WTC11 (cell line): Measurements from ENCODE around the gene MYOG. TPM values are rescaled to one million over a fixed set of nuclear protein-coding genes. Genes with fewer than 3 reads are reported as not detected.

Experiments
- ATAC-seq: fragments of 200-7000 bp; cut with Tn5 transposase; 2 replicates; pipeline ENCODE4 v1.10.0; 2021; ENCODE audit warnings: mild to moderate bottlenecking, moderate library complexity
- CTCF ChIA-PET: fragments of 300-600 bp; sonication (Branson Sonifier 250); formaldehyde crosslinking; loops from one replicate; lab custom pipeline; 2021; ENCODE audit warnings: antibody characterized with exemption; lab: Charles Lee
- POLR2A ChIA-PET: fragments of 350-600 bp; sonication (Branson Sonifier 250); formaldehyde crosslinking; loops from one replicate; lab custom pipeline; 2021; ENCODE audit warnings: antibody characterized with exemption; lab: Charles Lee
- DNase-seq: peaks from one replicate; pipeline ENCODE4 v3.0.0; 2021; ENCODE audit warnings: low spot score
- H3K27ac Mint-ChIP-seq: 2 replicates; pipeline ENCODE4 v1.8.0; 2021; ENCODE audit warnings: mixed read lengths
- H3K27me3 Mint-ChIP-seq: 2 replicates; pipeline ENCODE4 v1.8.0; 2021; ENCODE audit warnings: low read depth, mild to moderate bottlenecking, moderate library complexity, mixed read lengths
- H3K36me3 Mint-ChIP-seq: 2 replicates; pipeline ENCODE4 v1.8.0; 2021; ENCODE audit warnings: mixed read lengths
- H3K4me1 Mint-ChIP-seq: 2 replicates; pipeline ENCODE4 v1.8.0; 2022; ENCODE audit warnings: mixed read lengths
- H3K4me3 Mint-ChIP-seq: 2 replicates; pipeline ENCODE4 v1.8.0; 2021; ENCODE audit warnings: mild to moderate bottlenecking, moderate library complexity, mixed read lengths
- H3K9me3 Mint-ChIP-seq: 2 replicates; pipeline ENCODE4 v1.8.0; 2021; ENCODE audit warnings: mixed read lengths
- ARID4B ChIP-seq: sonication (generic); formaldehyde crosslinking; IDR thresholded peaks from 2 replicates; pipeline ENCODE4 v1.8.0; 2023; ENCODE audit warnings: missing genetic modification reagents, mild to moderate bottlenecking, borderline replicate concordance
- ATF6 ChIP-seq: sonication (generic); formaldehyde crosslinking; IDR thresholded peaks from 2 replicates; pipeline ENCODE4 v1.8.1; 2023; ENCODE audit warnings: mild to moderate bottlenecking, missing genetic modification reagents
- CREM ChIP-seq: sonication (generic); formaldehyde crosslinking; IDR thresholded peaks from 2 replicates; pipeline ENCODE4 v1.8.1; 2022; ENCODE audit warnings: mild to moderate bottlenecking, missing genetic modification reagents, moderate library complexity
- ELF4 ChIP-seq: sonication (generic); formaldehyde crosslinking; IDR thresholded peaks from 2 replicates; pipeline ENCODE4 v1.8.1; 2022; ENCODE audit warnings: low read depth, mild to moderate bottlenecking, moderate library complexity, missing genetic modification reagents
- HMGA2 ChIP-seq: fragments of 250-450 bp; sonication (Bioruptor Pico); IDR thresholded peaks from 2 replicates; pipeline ENCODE4 v1.4.0; 2021; ENCODE audit warnings: mild to moderate bottlenecking, moderate library complexity
- MLX ChIP-seq: sonication (generic); formaldehyde crosslinking; IDR thresholded peaks from 2 replicates; pipeline ENCODE4 v1.8.1; 2023; ENCODE audit warnings: mild to moderate bottlenecking, missing genetic modification reagents, moderate library complexity
- MXD4 ChIP-seq: fragments of 250-450 bp; sonication (Bioruptor Pico); IDR thresholded peaks from 2 replicates; pipeline ENCODE4 v1.8.0; 2021; ENCODE audit warnings: mild to moderate bottlenecking, moderate library complexity, borderline replicate concordance
- PRDM15 ChIP-seq: sonication (generic); formaldehyde crosslinking; IDR thresholded peaks from 2 replicates; pipeline ENCODE4 v1.8.0; 2022; ENCODE audit warnings: missing genetic modification reagents
- TEAD4 ChIP-seq: sonication (generic); formaldehyde crosslinking; IDR thresholded peaks from 2 replicates; pipeline ENCODE4 v1.8.0; 2022; ENCODE audit warnings: mild to moderate bottlenecking, missing genetic modification reagents
- ZNF281 ChIP-seq: sonication (generic); formaldehyde crosslinking; IDR thresholded peaks from 2 replicates; pipeline ENCODE4 v1.8.0; 2023; ENCODE audit warnings: mild to moderate bottlenecking, missing genetic modification reagents
- ZNF396 ChIP-seq: fragments of 250-450 bp; sonication (Bioruptor Pico); IDR thresholded peaks from 2 replicates; pipeline ENCODE4 v1.8.0; 2021; ENCODE audit warnings: mild to moderate bottlenecking, moderate library complexity, borderline replicate concordance
- ZNF423 ChIP-seq: fragments of 250-450 bp; sonication (Bioruptor Pico); IDR thresholded peaks from 2 replicates; pipeline ENCODE4 v2.1.2; 2022; ENCODE audit warnings: mild to moderate bottlenecking, moderate library complexity
- ZSCAN18 ChIP-seq: fragments of 250-450 bp; sonication (Bioruptor Pico); IDR thresholded peaks from 2 replicates; pipeline ENCODE4 v2.1.2; 2022; ENCODE audit warnings: mild to moderate bottlenecking, moderate library complexity
- total RNA-seq: library from RNA; stranded (reverse); gene quantifications from 3 replicates; pipeline ENCODE4 v1.2.3, GENCODE V29; 2021

Gene MYOG
- total RNA-seq, 1 experiment from 2014 or later, result not detected

- ChIA-PET POLR2A (no interaction called here), CTCF (interaction anchor here (1.4 to 6.7 kb wide), 10 partner anchors 8 to 234 kb away, joined by 4 to 89 read pairs (median 8); partner anchors contain the start of genes ADORA1, MYOG and PPFIA4)
- TF ChIP-seq ZNF423 (CRISPR knock-in tag), result no peak
- no peak for TF ChIP-seq ELF4 (CRISPR knock-in tag)
- TF ChIP-seq ZNF281 (CRISPR knock-in tag), result no peak
- no peak for TF ChIP-seq ARID4B (CRISPR knock-in tag)
- no peak for TF ChIP-seq ATF6 (CRISPR knock-in tag)
- TF ChIP-seq ZSCAN18 (CRISPR knock-in tag), result no peak
- TF ChIP-seq ZNF396 (CRISPR knock-in tag), result no peak
- no peak for TF ChIP-seq TEAD4 (CRISPR knock-in tag)
- no peak overlapping the region for H3K4me3 Mint-ChIP-seq
- DNase-seq, result no peak
- no peak overlapping the region for H3K27ac Mint-ChIP-seq
- H3K4me1 Mint-ChIP-seq, result peaks cover 12% of the 10 kb centered on the region
- no peaks in the 10 kb centered on the region; the same call in 1 of the 2 replicates for H3K27me3 Mint-ChIP-seq
- no peak for ATAC-seq
- no peaks in the 10 kb centered on the region for H3K9me3 Mint-ChIP-seq
- no peaks in the 10 kb centered on the region for H3K36me3 Mint-ChIP-seq
Observed at GRCh38 chr1:203033917-203034316, 51.9 kb downstream of the MYOG start.

GRCh38 chr1:203033287-203033686 lies 52.5 kb downstream of the MYOG start:
- Mint-ChIP-seq H3K4me3 (no peak overlapping the region), H3K4me1 (peaks cover 15% of the 10 kb centered on the region), H3K27ac (no peak overlapping the region), H3K27me3 (peaks cover 5% of the 10 kb centered on the region), H3K9me3 (no peaks in the 10 kb centered on the region), H3K36me3 (no peaks in the 10 kb centered on the region)
- ATAC-seq (no peak), DNase-seq (no peak)
- CTCF ChIA-PET, result interaction anchor here (2.3 to 6.7 kb wide), 3 partner anchors 85 to 235 kb away, joined by 8 to 89 read pairs (median 19); no protein-coding TSS in a partner anchor
- TF ChIP-seq HMGA2 (CRISPR knock-in tag), result no peak
- TF ChIP-seq ZSCAN18 (CRISPR knock-in tag), result no peak
- no peak for TF ChIP-seq PRDM15 (CRISPR knock-in tag)
- no peak for TF ChIP-seq MLX
- no peak for TF ChIP-seq MXD4 (CRISPR knock-in tag)
- TF ChIP-seq CREM, result no peak
- POLR2A ChIA-PET, result no interaction called here
